Ovary (tissue), 3 donors: ENCODE data around the gene TBX3.

Experiments
- CTCF ChIP-seq, 3 donors: fragments of 450-650 bp in 2 of 3; fragments of 200-600 bp in 1 of 3; IDR thresholded peaks; one replicate each; pipeline versions ENCODE4 v1.5.1 to v1.8.0; 2016 to 2022; ENCODE audit warnings: antibody characterized with exemption in 3 of 3, mild to moderate bottlenecking in 1 of 3
- POLR2A ChIP-seq: fragments of 450-650 bp; IDR thresholded peaks from one replicate; pipeline ENCODE4 v1.6.1; 2017; ENCODE audit warnings: antibody characterized with exemption, mild to moderate bottlenecking, moderate library complexity
- donor health status: DM: no; HTN: no; CAD: no.

- TF ChIP-seq CTCF (IDR thresholded peaks at IDR 0.05) (no peak), POLR2A (no peak)
These were observed 45.8 kb upstream of the TBX3 start for GRCh38 chr12:114729731-114730130.
